GM12878 (cell line): ENCODE data around the gene TNFRSF6B. TPM values are rescaled to one million over a fixed set of nuclear protein-coding genes. Genes with fewer than 3 reads are reported as not detected.

Experiments used
- ATAC-seq: fragments of 200-7000 bp; cut with Tn5 transposase; 3 replicates; pipeline ENCODE4 v1.9.1; 2020; ENCODE audit warnings: mild to moderate bottlenecking, moderate library complexity
- BruUV-seq: library from RNA; stranded (reverse); fragments of 400-500 nt; replicated peaks from 2 replicates; lab custom pipeline; 2021; lab: Mats Ljungman, UMichigan
- CTCF ChIA-PET: fragments of 300-600 bp; sonication (Branson Sonifier 250); formaldehyde crosslinking; extraction: SDS; loops from one replicate; lab custom pipeline; 2021; ENCODE audit warnings: inconsistent platforms; lab: Yijun Ruan, JAX
- POLR2A ChIA-PET: fragments of 350-600 bp; formaldehyde crosslinking; extraction: SDS; loops from one replicate; lab custom pipeline; 2021; ENCODE audit warnings: inconsistent platforms; lab: Charles Lee
- RAD21 ChIA-PET: fragments of 300-600 bp; sonication (Branson Sonifier 250); formaldehyde crosslinking; loops from one replicate; lab custom pipeline; 2023; ENCODE audit warnings: antibody characterized with exemption; ENCODE audit not compliant: unreplicated experiment; lab: Charles Lee
- SMC1A ChIA-PET: fragments of 300-600 bp; sonication (Branson Sonifier 250); formaldehyde crosslinking; loops from one replicate; lab custom pipeline; 2023; ENCODE audit not compliant: unreplicated experiment, uncharacterized antibody; lab: Charles Lee
- DNase-seq: peaks from one replicate; pipeline ENCODE4 v3.0.0-alpha.2; 2011; ENCODE audit warnings: low read depth, low spot score
- FAIRE-seq: peaks from 3 replicates; lab custom pipeline; 2011; peaks lifted over from hg19 to GRCh38; lab: Jason Lieb, UNC
- H2AFZ ChIP-seq: 2 replicates; pipeline ENCODE4 v1.6.0; 2011; ENCODE audit warnings: low read depth, low read length, control low read depth; ENCODE audit not compliant: control insufficient read depth
- H3K27ac ChIP-seq: 2 replicates; pipeline ENCODE4 v1.5.1; 2011; ENCODE audit warnings: control low read depth; ENCODE audit not compliant: control insufficient read depth, insufficient read depth
- H3K27me3 ChIP-seq, 2 experiments: replicated peaks in 1 of 2; 2 replicates each; pipeline versions ENCODE4 v1.6.0 to v1.6.1; 2011; ENCODE audit warnings: low read length in 1 of 2; ENCODE audit not compliant: control insufficient read depth in 2 of 2, insufficient read depth in 2 of 2
- H3K36me3 ChIP-seq, 2 experiments: 2 replicates each; pipeline ENCODE4 v1.5.1; 2011; ENCODE audit warnings: low read length in 1 of 2; ENCODE audit not compliant: control insufficient read depth in 2 of 2, insufficient read depth in 2 of 2
- H3K4me1 ChIP-seq: 2 replicates; pipeline ENCODE4 v1.6.1; 2011; ENCODE audit warnings: mild to moderate bottlenecking, low read length, moderate library complexity, mixed read lengths; ENCODE audit not compliant: control insufficient read depth, insufficient read depth
- H3K4me2 ChIP-seq: 2 replicates; pipeline ENCODE4 v1.6.0; 2011; ENCODE audit warnings: control low read depth; ENCODE audit not compliant: control insufficient read depth, insufficient read depth
- H3K4me3 ChIP-seq: fragments of 200-600 bp; sonication (generic); 2 replicates; pipeline ENCODE4 v1.5.1; 2016
- H3K79me2 ChIP-seq: 2 replicates; pipeline ENCODE4 v1.6.0; 2011; ENCODE audit warnings: low read length; ENCODE audit not compliant: control insufficient read depth, insufficient read depth
- H3K9ac ChIP-seq: 2 replicates; pipeline ENCODE4 v1.8.0; 2011; ENCODE audit warnings: low read length, control low read depth, mixed read lengths; ENCODE audit not compliant: control insufficient read depth, insufficient read depth
- H3K9me3 ChIP-seq: replicated peaks from 3 replicates; pipeline ENCODE4 v1.5.1; 2011; ENCODE audit warnings: mild to moderate bottlenecking, low read length; ENCODE audit not compliant: control insufficient read depth, insufficient read depth
- H4K20me1 ChIP-seq: 2 replicates; pipeline ENCODE4 v1.6.0; 2011; ENCODE audit not compliant: control insufficient read depth, insufficient read depth
- CBFB ChIP-seq: IDR thresholded peaks from 2 replicates; pipeline ENCODE4 v1.6.1; 2016; ENCODE audit warnings: antibody characterized with exemption, low read depth
- DPF2 ChIP-seq: fragments of 450-650 bp; IDR thresholded peaks from 2 replicates; pipeline ENCODE4 v1.6.1; 2017; ENCODE audit warnings: mild to moderate bottlenecking
- ESRRA ChIP-seq: IDR thresholded peaks from 2 replicates; pipeline ENCODE4 v1.6.1; 2012; ENCODE audit warnings: mild to moderate bottlenecking, low read length, improper control_type of control experiment
- FOXM1 ChIP-seq: IDR thresholded peaks from 2 replicates; pipeline ENCODE4 v1.6.1; 2012; ENCODE audit warnings: low read depth, mild to moderate bottlenecking, inconsistent platforms, low read length, moderate library complexity
- IRF4 ChIP-seq: IDR thresholded peaks from 2 replicates; pipeline ENCODE4 v1.6.1; 2011; ENCODE audit warnings: low read depth, low read length
- MEF2B ChIP-seq: fragments of 450-650 bp; IDR thresholded peaks from 2 replicates; pipeline ENCODE4 v1.6.1; 2018; ENCODE audit warnings: mild to moderate bottlenecking, moderate library complexity; ENCODE audit not compliant: partially characterized antibody, poor library complexity, severe bottlenecking
- MYB ChIP-seq: fragments of 150-350 bp; IDR thresholded peaks from 2 replicates; pipeline ENCODE4 v1.6.1; 2014; ENCODE audit warnings: mild to moderate bottlenecking, low read depth, low read length, borderline replicate concordance
- MYC ChIP-seq: IDR thresholded peaks from 2 replicates; pipeline ENCODE4 v1.6.1; 2011; ENCODE audit warnings: mild to moderate bottlenecking, low read length, moderate library complexity, inconsistent platforms; ENCODE audit not compliant: insufficient read depth, insufficient replicate concordance, insufficient read length, severe bottlenecking
- NBN ChIP-seq: fragments of 450-650 bp; IDR thresholded peaks from 2 replicates; pipeline ENCODE4 v1.6.1; 2016
- NR2C2 ChIP-seq: IDR thresholded peaks from 2 replicates; pipeline ENCODE4 v1.6.1; 2011; ENCODE audit warnings: borderline replicate concordance, low read depth; ENCODE audit not compliant: control insufficient read depth, insufficient read length
- SREBF1 ChIP-seq: IDR thresholded peaks from 2 replicates; pipeline ENCODE4 v1.6.1; 2012; ENCODE audit warnings: mild to moderate bottlenecking, low read length
- TAF1 ChIP-seq: IDR thresholded peaks from 2 replicates; pipeline ENCODE4 v1.6.1; 2011; ENCODE audit warnings: mild to moderate bottlenecking, low read depth, low read length, borderline replicate concordance
- TCF7 ChIP-seq: IDR thresholded peaks from 2 replicates; pipeline ENCODE4 v1.6.1; 2014; ENCODE audit warnings: antibody characterized with exemption, borderline replicate concordance
- ZNF687 ChIP-seq: fragments of 450-650 bp; IDR thresholded peaks from 2 replicates; pipeline ENCODE4 v1.6.1; 2017; ENCODE audit warnings: mild to moderate bottlenecking, moderate library complexity
- WGBS: methylation state at CpG from one replicate; pipeline ENCODE4 v1.1.6; 2016; ENCODE audit warnings: low lambda C conversion rate; ENCODE audit not compliant: insufficient replicate concordance, insufficient coverage; ENCODE audit errors: missing lambda C conversion rate; 5-methylcytosine and 5-hydroxymethylcytosine counted together
- in situ Hi-C: fragments of 300-500 bp; cut with MboI; formaldehyde crosslinking; loops from 9 replicates; pipeline ENCODE4 v1.14.3; 2018; ENCODE audit warnings: mixed read lengths
- intact Hi-C: fragments of 100-400 bp; cut with micrococcal nuclease; formaldehyde crosslinking; loops from one replicate; pipeline ENCODE4 v1.14.2; 2022; ENCODE audit not compliant: unreplicated experiment
- polyA plus RNA-seq, 11 experiments: library from polyadenylated mRNA; depleted of rRNA in 4 of 11; unstranded in 6 of 11; stranded (reverse) in 5 of 11; fragments of >200 nt; fragmentation: Nextera tagmentation in 4 of 11; fragmentation: Illumina TruSeq in 1 of 11; extraction: Ambion mirVana in 4 of 11; extraction: Trizol in 1 of 11; gene quantifications; 1 replicate in 1 of 11; 2 replicates in 10 of 11; pipeline versions ENCODE4 v1.2.1 to v1.2.3, GENCODE V29; 2011 to 2016; ENCODE audit warnings: inconsistent platforms in 2 of 11, missing spikeins in 2 of 11, low read depth in 1 of 11
- total RNA-seq, 4 experiments: library from RNA; depleted of rRNA in 3 of 4; stranded (reverse); fragments of >200 nt in 3 of 4; fragmentation: Illumina TruSeq in 1 of 4; extraction: Trizol in 1 of 4; gene quantifications; 2 replicates each; pipeline versions ENCODE4 v1.2.1 to v1.2.3, GENCODE V29; 2013 to 2021

Gene TNFRSF6B
- total and polyA plus RNA-seq, 10 of the 15 experiments (the other 5 are each of a cell fraction or from before 2014, with no cell fraction given) = 0.67 to 2.2 (median 1.8) TPM; not detected in 7

DNA sequence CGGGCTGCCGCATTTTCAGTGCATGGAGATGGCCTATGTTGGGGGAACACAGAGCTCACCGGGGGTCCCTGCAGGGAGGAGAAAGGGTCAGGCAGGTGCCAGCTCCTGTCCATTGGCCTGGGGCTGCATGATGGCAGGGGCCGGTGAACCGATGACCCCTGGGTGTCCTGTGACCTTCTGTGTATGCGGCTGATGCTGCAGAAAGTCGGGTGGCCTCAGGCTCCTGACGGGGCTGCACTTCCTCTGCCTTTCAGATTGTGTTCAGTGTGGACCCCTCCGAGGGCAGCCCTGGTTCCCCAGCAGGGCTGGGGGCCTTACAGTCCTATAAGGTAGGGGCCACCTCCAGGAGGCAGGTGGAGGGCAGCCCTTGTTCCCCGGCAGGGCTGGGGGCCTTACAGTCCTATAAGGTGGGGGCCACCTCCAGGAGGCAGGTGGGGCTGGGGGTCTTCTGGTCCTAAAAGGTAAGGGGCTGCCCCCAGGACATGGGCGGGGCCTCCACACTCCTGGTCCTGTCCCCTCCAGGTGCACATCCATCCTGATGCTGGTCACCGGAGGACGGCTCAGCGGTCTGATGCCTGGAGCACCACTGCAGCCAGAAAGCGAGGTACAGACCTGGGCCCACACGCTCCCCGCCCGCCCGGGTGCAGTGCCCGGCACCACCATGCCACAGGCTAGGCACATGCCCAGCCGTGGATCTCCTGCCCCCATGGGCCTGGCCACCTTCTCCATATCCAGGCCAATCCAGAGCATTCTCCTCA, 11.0 kb upstream of the TNFRSF6B start:
- Histone ChIP-seq H3K27me3 (no peaks in the 10 kb centered on the region), H3K4me3 (no peak overlapping the region), H3K9ac (no peak overlapping the region), H4K20me1 (no peaks in the 10 kb centered on the region), H3K4me2 (no peak overlapping the region), H3K79me2 (no peaks in the 10 kb centered on the region), H3K4me1 (no peaks in the 10 kb centered on the region), H3K36me3 (no peaks in the 10 kb centered on the region; a peak in 1 of 4 replicates), H3K27ac (no peak overlapping the region), H3K9me3 (no peaks in the 10 kb centered on the region), H2AFZ (no peak overlapping the region)
- ChIA-PET SMC1A (no interaction called here), POLR2A (no interaction called here), CTCF (no interaction called here), RAD21 (no interaction called here)
- in situ Hi-C loops = no loop called here
- TF ChIP-seq MYB = no peak
- TF ChIP-seq FOXM1 = no peak
- no peak for TF ChIP-seq MEF2B
- TF ChIP-seq NR2C2 = no peak
- no peak for TF ChIP-seq NBN
- FAIRE-seq (no peak), DNase-seq (no peak), ATAC-seq (no peak)
- no TSS peak for BruUV-seq
- intact Hi-C loops = no loop called here
- WGBS = 87% methylated on average over 20 of the region's 21 CpGs

GRCh38 chr20:63686094-63686491, 10.4 kb upstream of the TNFRSF6B start:
- ChIA-PET POLR2A (no interaction called here), CTCF (no interaction called here), SMC1A (no interaction called here), RAD21 (no interaction called here)
- ATAC-seq (no peak), DNase-seq (no peak), FAIRE-seq (no peak)
- TF ChIP-seq MYC = no peak
- no peak for TF ChIP-seq ESRRA
- TF ChIP-seq DPF2 = no peak
- no peak for TF ChIP-seq IRF4
- TF ChIP-seq TAF1 = no peak
- TF ChIP-seq CBFB = no peak
- no peak for TF ChIP-seq ZNF687
- TF ChIP-seq TCF7 = no peak
- no peak for TF ChIP-seq SREBF1
- Histone ChIP-seq H3K4me2 (no peak overlapping the region), H3K79me2 (no peaks in the 10 kb centered on the region), H2AFZ (no peak overlapping the region), H4K20me1 (no peaks in the 10 kb centered on the region), H3K4me1 (no peaks in the 10 kb centered on the region), H3K27me3 (no peaks in the 10 kb centered on the region), H3K36me3 (no peaks in the 10 kb centered on the region; a peak in 1 of 4 replicates), H3K27ac (no peak overlapping the region), H3K9me3 (no peaks in the 10 kb centered on the region), H3K4me3 (no peak overlapping the region), H3K9ac (no peak overlapping the region)
- intact Hi-C loops = no loop called here
- in situ Hi-C loops = no loop called here
- BruUV-seq = no TSS peak
- 92% methylated on average over 24 of the region's 24 CpGs for WGBS
